GM23248 (cell line): Measurements from ENCODE around the gene MBD4.

Experiments used
- EZH2 ChIP-seq: fragments of 200-600 bp; sonication (generic); IDR thresholded peaks from 2 replicates; pipeline ENCODE4 v1.6.1; 2018; ENCODE audit warnings: antibody characterized with exemption, mild to moderate bottlenecking; ENCODE audit not compliant: insufficient read depth, poor library complexity, severe bottlenecking
- EZH2phosphoT487 ChIP-seq: fragments of 200-600 bp; sonication (generic); IDR thresholded peaks from 2 replicates; pipeline ENCODE4 v1.6.1; 2018; ENCODE audit warnings: antibody characterized with exemption, moderate library complexity, mild to moderate bottlenecking, low read depth; ENCODE audit not compliant: insufficient read depth

DNA sequence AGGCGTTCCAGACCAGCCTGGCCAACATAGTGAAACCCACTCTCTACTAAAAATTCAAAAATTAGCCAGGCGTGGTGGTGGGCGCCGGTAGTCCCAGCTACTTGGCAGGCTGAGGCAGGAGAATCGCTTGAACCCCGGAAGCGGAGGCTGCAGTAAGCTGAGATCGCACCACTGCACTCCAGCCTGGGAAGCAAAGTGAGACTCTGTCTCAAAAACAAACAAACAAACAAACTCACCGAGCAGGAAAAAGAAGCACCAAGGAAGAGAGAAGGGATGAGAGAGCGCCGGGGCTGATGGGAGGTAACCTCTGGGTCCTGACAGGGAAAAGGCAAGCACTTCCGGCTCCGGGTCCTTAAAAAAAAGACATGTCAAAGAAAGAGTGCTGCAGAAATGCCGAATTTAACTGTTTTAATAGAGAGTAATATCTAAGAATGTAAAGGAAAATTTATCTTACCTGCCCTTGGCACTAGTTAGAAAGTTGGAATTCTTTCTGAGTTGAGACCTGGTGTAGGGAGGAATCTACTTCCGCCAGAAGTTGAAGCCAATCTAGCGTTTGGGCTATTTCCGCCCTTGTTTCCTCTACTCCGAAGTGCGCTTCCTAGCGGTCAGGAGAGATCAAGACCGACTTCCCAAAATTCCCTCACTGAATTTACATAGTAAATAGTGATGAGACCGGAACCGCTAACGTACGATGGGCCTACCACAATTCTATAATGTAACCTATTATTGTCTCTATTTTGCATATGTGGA, 40.4 kb downstream of the MBD4 start:
- TF ChIP-seq EZH2phosphoT487, result no peak
- no peak for TF ChIP-seq EZH2
